A172 (cell line): ENCODE measurements around the gene ATRNL1. TPM values are rescaled to one million over a fixed set of nuclear protein-coding genes. Genes with fewer than 3 reads are reported as not detected.

ENCODE experiments used
- DNase-seq: peaks from one replicate; pipeline ENCODE4 v3.0.0-alpha.2; 2015; ENCODE audit warnings: low spot score
- total RNA-seq: library from RNA; depleted of rRNA; stranded (reverse); fragments of >200 nt; shearing (Covaris generic); gene quantifications from 2 replicates; pipeline ENCODE4 v1.2.3, GENCODE V29; 2014

Gene ATRNL1
- total RNA-seq, 1 experiment from 2014 or later, result 11.4 TPM

GRCh38 chr10:115593060-115593459, 499.9 kb downstream of the ATRNL1 start:
- DNase-seq, result no peak

GRCh38 chr10:115604627-115605026, 511.5 kb downstream of the ATRNL1 start:
- no peak for DNase-seq

- DNase-seq, result no peak
These were observed 512.9 kb downstream of the ATRNL1 start for GRCh38 chr10:115606086-115606485.

- DNase-seq, result no peak
These were observed 513.6 kb downstream of the ATRNL1 start for GRCh38 chr10:115606741-115607140.

GRCh38 chr10:115624448-115624847, 531.3 kb downstream of the ATRNL1 start:
- no peak for DNase-seq

- DNase-seq, result no peak
These were observed 535.5 kb downstream of the ATRNL1 start for GRCh38 chr10:115628616-115629015.

DNA sequence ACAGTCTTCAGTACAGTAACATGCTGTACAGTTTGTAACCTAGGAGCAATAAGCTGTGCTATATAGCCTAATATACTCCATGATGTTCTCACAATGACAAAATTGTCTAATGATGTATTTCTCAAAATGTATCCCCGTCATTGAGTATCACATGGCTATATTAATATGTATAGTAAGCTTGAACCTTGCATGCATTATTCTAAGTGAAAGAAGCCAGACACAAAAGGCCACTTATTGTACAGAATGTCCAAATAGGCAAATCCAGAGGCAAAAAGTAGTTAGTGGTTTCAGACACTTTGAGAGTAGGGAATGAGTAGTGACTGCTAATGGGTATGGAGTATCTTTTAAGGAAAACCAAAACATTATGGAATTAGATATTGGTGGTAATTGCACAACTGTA, 545.1 kb downstream of the ATRNL1 start:
- DNase-seq, result no peak

- DNase-seq, result no peak
These were observed 556.1 kb downstream of the ATRNL1 start for GRCh38 chr10:115649217-115649616.

DNA sequence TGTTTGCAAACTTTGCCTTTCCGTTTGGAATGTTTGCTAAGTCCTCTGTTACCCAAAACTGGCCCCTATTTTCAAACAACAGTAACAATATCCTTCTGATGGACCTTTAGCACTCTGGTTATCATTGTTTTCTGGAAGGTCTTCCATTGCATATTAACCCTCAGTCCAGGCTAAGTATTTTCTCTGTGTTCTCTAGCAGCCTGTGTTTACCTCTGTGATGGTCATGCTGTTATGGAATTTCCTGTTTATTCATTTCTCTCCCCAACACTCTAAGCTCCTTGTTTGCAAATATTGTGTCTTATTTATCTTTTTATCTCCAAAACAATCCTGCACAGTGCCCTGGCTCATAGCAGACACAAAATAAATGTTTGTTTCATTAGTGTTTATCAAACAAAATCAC, 560.3 kb downstream of the ATRNL1 start:
- DNase-seq, result no peak

DNA sequence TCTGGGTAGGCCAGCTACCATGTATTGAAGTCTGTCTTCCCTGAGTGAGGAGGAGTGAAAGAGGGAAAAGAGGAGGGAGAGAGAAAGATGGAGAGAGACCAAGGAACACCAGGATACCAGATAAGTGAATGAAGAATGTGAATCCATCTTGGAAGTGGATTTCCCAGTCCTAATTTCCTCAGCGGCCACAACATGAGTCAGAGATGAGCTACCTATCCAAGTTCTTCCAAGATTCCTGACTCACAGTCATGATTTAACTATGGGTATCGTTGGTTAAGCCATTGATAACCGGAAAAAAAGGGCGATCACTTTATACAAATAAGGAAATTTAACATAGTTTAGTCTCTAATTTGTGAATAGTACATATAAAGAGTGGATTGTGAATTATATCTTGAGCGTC, 561.8 kb downstream of the ATRNL1 start:
- peak; percentile 62 for DNase-seq

GRCh38 chr10:115657161-115657860, 564.1 kb downstream of the ATRNL1 start:
- DNase-seq, result peak; percentile 38

GRCh38 chr10:115659616-115660015, 566.5 kb downstream of the ATRNL1 start:
- DNase-seq, result no peak

- DNase-seq, result no peak
These were observed 567.2 kb downstream of the ATRNL1 start for GRCh38 chr10:115660391-115660790.

- no peak for DNase-seq
These were observed 569.3 kb downstream of the ATRNL1 start for GRCh38 chr10:115662422-115662821.

DNA sequence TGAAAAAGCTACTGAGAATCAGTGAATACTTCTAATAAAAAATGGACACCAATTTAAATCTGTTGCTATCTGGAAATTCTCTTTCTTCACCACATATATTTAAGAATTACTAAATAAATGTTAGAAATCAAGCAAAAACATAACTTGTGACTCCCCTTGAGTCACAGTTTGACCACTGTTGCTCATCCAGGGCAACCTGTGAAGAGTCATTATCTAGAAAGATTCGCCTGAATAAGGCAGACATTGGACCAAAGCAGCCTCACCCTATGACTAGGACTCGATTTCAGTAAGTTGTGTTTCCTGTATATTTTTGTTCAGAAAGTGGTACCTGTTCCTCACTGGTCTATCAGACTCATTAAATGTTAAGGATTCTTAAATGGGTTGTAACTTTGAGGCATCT, 572.4 kb downstream of the ATRNL1 start:
- DNase-seq, result no peak

- DNase-seq, result no peak
These were observed 581.3 kb downstream of the ATRNL1 start for GRCh38 chr10:115674496-115674895.

DNA sequence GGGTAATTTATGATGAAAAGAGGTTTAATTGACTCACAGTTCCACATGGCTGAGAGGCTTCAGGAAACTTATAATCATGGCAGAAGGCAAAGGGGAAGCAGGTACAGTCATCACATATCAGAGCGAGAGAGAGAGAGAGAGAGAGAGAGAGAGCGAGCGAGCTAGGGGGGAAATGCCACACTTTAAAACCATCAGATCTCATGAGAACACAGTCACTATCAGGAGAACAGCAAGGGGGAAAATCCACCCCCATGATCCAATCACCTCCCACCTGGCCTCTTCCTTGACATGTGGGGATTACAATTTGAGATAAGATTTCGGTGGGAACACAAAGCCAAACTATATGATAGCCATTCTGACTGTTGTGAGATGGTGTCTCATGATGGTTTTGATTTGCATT, 603.6 kb downstream of the ATRNL1 start:
- no peak for DNase-seq

GRCh38 chr10:115706026-115706425, 612.9 kb downstream of the ATRNL1 start:
- DNase-seq, result no peak

DNA sequence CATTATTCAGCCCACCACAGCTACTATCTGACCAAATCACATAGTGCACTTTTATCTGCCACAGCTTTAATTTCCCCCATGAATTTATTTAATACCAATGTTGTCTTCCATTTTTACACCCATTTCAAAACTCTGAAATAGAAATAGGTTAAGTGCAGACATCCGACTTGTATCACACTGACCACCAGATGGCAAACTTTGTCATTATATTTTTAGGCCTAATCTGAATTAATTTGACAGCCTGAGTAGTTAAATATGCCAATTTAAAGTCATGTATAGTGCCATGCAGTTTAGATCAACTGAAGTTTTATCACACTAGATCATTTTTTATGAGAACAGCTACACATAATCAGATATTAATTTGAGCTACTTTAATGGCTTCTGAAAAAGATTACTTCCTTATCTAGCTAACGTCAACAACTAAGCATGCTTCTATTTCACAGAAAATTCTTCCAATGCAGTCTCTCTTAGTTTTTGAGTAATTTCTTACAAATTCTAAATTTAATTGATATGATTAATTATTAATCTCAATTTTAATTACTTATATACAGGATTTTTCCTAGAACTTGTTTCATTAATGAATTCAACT, 613.4 kb downstream of the ATRNL1 start:
- DNase-seq, result peak; percentile 41

- DNase-seq, result no peak
These were observed 617.0 kb downstream of the ATRNL1 start for GRCh38 chr10:115710136-115710535.

GRCh38 chr10:115711306-115711705, 618.1 kb downstream of the ATRNL1 start:
- no peak for DNase-seq

DNA sequence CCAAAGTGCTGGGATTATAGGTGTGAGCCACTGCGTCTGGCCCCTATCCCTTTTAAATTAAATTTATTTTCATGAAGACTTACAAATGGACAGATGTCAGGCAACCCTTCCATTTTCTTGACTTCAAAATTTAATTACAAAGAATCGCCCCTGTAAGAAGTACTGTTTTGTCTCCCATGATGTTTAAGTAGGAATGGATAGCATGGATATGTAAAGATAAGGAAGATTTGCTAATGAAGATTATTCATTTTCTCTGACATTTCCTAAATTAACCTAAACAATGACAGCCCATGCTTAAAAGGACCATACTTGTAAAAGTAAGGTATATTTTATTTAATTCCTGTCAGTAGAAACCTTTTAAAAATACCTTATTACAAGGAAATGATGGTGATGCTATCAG, 627.0 kb downstream of the ATRNL1 start:
- no peak for DNase-seq

DNA sequence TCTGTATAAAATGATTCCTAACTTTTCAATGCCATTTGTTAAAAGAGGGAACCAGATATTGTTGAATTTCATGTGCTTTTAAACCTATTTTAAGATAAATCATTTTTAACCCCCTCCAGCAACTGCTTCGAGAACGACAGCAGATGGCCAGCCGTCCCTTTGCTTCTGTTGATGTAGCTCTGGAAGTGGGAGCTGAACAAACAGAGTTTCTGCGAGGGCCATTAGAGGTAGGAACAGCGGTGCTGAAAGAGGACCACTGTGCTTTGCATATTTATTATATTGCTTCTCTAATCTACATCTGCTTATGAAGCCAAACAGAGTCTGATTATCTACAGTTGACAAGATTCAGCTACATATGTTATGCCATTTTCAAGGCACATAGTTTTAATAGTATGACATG, 634.0 kb downstream of the ATRNL1 start:
- DNase-seq, result no peak

- DNase-seq, result no peak
These were observed 650.9 kb downstream of the ATRNL1 start for GRCh38 chr10:115744089-115744488.
